Neural cell (in vitro differentiated cells): ENCODE data around the gene AKR1E2. TPM values are rescaled to one million over a fixed set of nuclear protein-coding genes. Genes with fewer than 3 reads are reported as not detected.

Experiments used
- H2AFZ ChIP-seq: fragments of 200-600, 300-800 bp; sonication (generic), shearing (Covaris generic); 2 replicates; pipeline ENCODE4 v1.6.0; 2014; ENCODE audit warnings: low read depth, mild to moderate bottlenecking, antibody characterized with exemption, low read length, moderate library complexity
- H3F3A ChIP-seq: fragments of 200-600 bp; shearing (Covaris generic); 2 replicates; pipeline ENCODE4 v1.6.1; 2016; ENCODE audit warnings: mild to moderate bottlenecking, moderate library complexity, mixed read lengths, antibody characterized with exemption, low read length; ENCODE audit not compliant: insufficient read depth, poor library complexity, severe bottlenecking
- H3K27ac ChIP-seq: fragments of 200-600, 300-800 bp; sonication (generic), shearing (Covaris generic); 2 replicates; pipeline ENCODE4 v1.5.1; 2014; ENCODE audit warnings: mild to moderate bottlenecking, low read length, moderate library complexity
- H3K27me3 ChIP-seq: fragments of 300-800, 200-600 bp; sonication (generic), shearing (Covaris generic); 2 replicates; pipeline ENCODE4 v1.6.0; 2014; ENCODE audit warnings: mild to moderate bottlenecking, low read depth, low read length, moderate library complexity; ENCODE audit not compliant: insufficient read depth
- H3K36me3 ChIP-seq: fragments of 300-800, 200-600 bp; sonication (generic), shearing (Covaris generic); 2 replicates; pipeline ENCODE4 v1.5.1; 2014; ENCODE audit warnings: mild to moderate bottlenecking, antibody characterized with exemption, low read length, moderate library complexity; ENCODE audit not compliant: insufficient read depth
- H3K4me2 ChIP-seq: fragments of 300-800, 200-600 bp; sonication (generic), shearing (Covaris generic); 2 replicates; pipeline ENCODE4 v1.6.0; 2014; ENCODE audit warnings: mild to moderate bottlenecking, low read length
- H3K4me3 ChIP-seq: fragments of 300-800, 200-600 bp; sonication (generic), shearing (Covaris generic); 2 replicates; pipeline ENCODE4 v1.5.1; 2014; ENCODE audit warnings: mild to moderate bottlenecking, low read length, moderate library complexity
- H3K79me2 ChIP-seq: fragments of 200-600 bp; shearing (Covaris generic); replicated peaks from 2 replicates; pipeline ENCODE4 v1.6.0; 2014; ENCODE audit warnings: mild to moderate bottlenecking, low read length, moderate library complexity; ENCODE audit not compliant: insufficient read depth
- H3K9ac ChIP-seq: fragments of 300-800, 200-600 bp; sonication (generic), shearing (Covaris generic); 2 replicates; pipeline ENCODE4 v1.6.1; 2016; ENCODE audit warnings: mild to moderate bottlenecking, low read length, mixed read lengths
- H3K9me2 ChIP-seq: fragments of 200-600 bp; shearing (Covaris generic); 2 replicates; pipeline ENCODE4 v1.6.1; 2016; ENCODE audit warnings: mild to moderate bottlenecking, low read length, mixed read lengths; ENCODE audit not compliant: insufficient read depth
- H3K9me3 ChIP-seq: fragments of 200-600, 300-800 bp; sonication (generic), shearing (Covaris generic); 2 replicates; pipeline ENCODE4 v1.6.1; 2016; ENCODE audit warnings: mild to moderate bottlenecking, mixed run types, low read length, moderate library complexity, mixed read lengths
- H4K20me1 ChIP-seq: fragments of 200-600 bp; shearing (Covaris generic); 2 replicates; pipeline ENCODE4 v1.6.1; 2016; ENCODE audit warnings: mild to moderate bottlenecking, mixed run types; ENCODE audit not compliant: insufficient read depth
- CTCF ChIP-seq: fragments of 450-650 bp; IDR thresholded peaks from 2 replicates; pipeline ENCODE4 v1.5.1; 2014; ENCODE audit warnings: antibody characterized with exemption, mild to moderate bottlenecking, moderate library complexity; ENCODE audit not compliant: poor library complexity, severe bottlenecking
- EP300 ChIP-seq: fragments of 450-650 bp; conservative IDR thresholded peaks from 2 replicates; pipeline ENCODE4 v1.6.1; 2014; ENCODE audit warnings: antibody characterized with exemption, mild to moderate bottlenecking, moderate library complexity; ENCODE audit not compliant: poor library complexity, severe bottlenecking
- EZH2 ChIP-seq: fragments of 200-600, 300-800 bp; shearing (Covaris generic), sonication (generic); IDR thresholded peaks from 2 replicates; pipeline ENCODE4 v1.6.1; 2014; ENCODE audit warnings: antibody characterized with exemption, low read length, borderline replicate concordance, mild to moderate bottlenecking; ENCODE audit not compliant: insufficient read depth, poor library complexity, severe bottlenecking
- MXI1 ChIP-seq: fragments of 450-650 bp; conservative IDR thresholded peaks from 2 replicates; pipeline ENCODE4 v1.6.1; 2014; ENCODE audit warnings: antibody characterized with exemption, mild to moderate bottlenecking; ENCODE audit not compliant: poor library complexity, severe bottlenecking
- POLR2AphosphoS5 ChIP-seq: IDR thresholded peaks from 2 replicates; pipeline ENCODE4 v1.6.1; 2012
- RAD21 ChIP-seq: fragments of 450-650 bp; conservative IDR thresholded peaks from 2 replicates; pipeline ENCODE4 v1.6.1; 2014; ENCODE audit warnings: antibody characterized with exemption, mild to moderate bottlenecking, moderate library complexity
- REST ChIP-seq: IDR thresholded peaks from 2 replicates; pipeline ENCODE4 v1.6.1; 2012; ENCODE audit warnings: borderline replicate concordance
- SMC3 ChIP-seq: fragments of 450-650 bp; conservative IDR thresholded peaks from 2 replicates; pipeline ENCODE4 v1.6.1; 2014; ENCODE audit warnings: antibody characterized with exemption, mild to moderate bottlenecking, moderate library complexity; ENCODE audit not compliant: poor library complexity
- TAF1 ChIP-seq: IDR thresholded peaks from 2 replicates; pipeline ENCODE4 v1.6.1; 2012; ENCODE audit warnings: low read depth
- polyA plus RNA-seq: library from polyadenylated mRNA; depleted of rRNA; stranded (reverse); fragments of >200 nt; gene quantifications from 2 replicates; pipeline ENCODE4 v1.2.3, GENCODE V29; 2014

The AKR1E2 gene
- polyA plus RNA-seq, 1 donor from 2014 or later: not detected

GRCh38 chr10:4792381-4792780, 33.6 kb upstream of the AKR1E2 start:
- TF ChIP-seq SMC3 (no peak), RAD21 (no peak), POLR2AphosphoS5 (no peak), TAF1 (no peak)

GRCh38 chr10:4801405-4801804, 24.6 kb upstream of the AKR1E2 start:
- Histone ChIP-seq H3F3A (no peaks in the 10 kb centered on the region), H3K9me2 (no peaks in the 10 kb centered on the region), H3K36me3 (no peaks in the 10 kb centered on the region), H3K79me2 (no peaks in the 10 kb centered on the region), H3K27ac (no peak overlapping the region), H3K4me2 (no peak overlapping the region), H3K9ac (no peak overlapping the region), H4K20me1 (no peaks in the 10 kb centered on the region), H3K27me3 (no peaks in the 10 kb centered on the region), H3K4me3 (no peak overlapping the region), H3K9me3 (no peaks in the 10 kb centered on the region), H2AFZ (no peak overlapping the region)
- TF ChIP-seq EZH2 (no peak), CTCF (no peak), POLR2AphosphoS5 (no peak), SMC3 (no peak), EP300 (no peak), MXI1 (no peak)

More at GRCh38 chr10:4792381-4792780, 33.6 kb upstream of the AKR1E2 start:
- no peak overlapping the region for H3K27ac ChIP-seq
- H3K79me2 ChIP-seq: no peaks in the 10 kb centered on the region
- H3K4me2 ChIP-seq: no peak overlapping the region
- H3K9ac ChIP-seq: no peak overlapping the region
- H3K36me3 ChIP-seq: no peaks in the 10 kb centered on the region
- no peak overlapping the region for H2AFZ ChIP-seq
- no peaks in the 10 kb centered on the region for H4K20me1 ChIP-seq
- no peak overlapping the region for H3K4me3 ChIP-seq
- no peaks in the 10 kb centered on the region for H3K9me3 ChIP-seq
- H3K27me3 ChIP-seq: no peaks in the 10 kb centered on the region
- H3K9me2 ChIP-seq: no peaks in the 10 kb centered on the region
- no peaks in the 10 kb centered on the region for H3F3A ChIP-seq

GRCh38 chr10:4802711-4803487, 23.1 kb upstream of the AKR1E2 start:
- no peak overlapping the region for H3K4me2 ChIP-seq
- no peaks in the 10 kb centered on the region for H3K79me2 ChIP-seq
- no peaks in the 10 kb centered on the region for H3F3A ChIP-seq
- TF ChIP-seq REST (no peak), RAD21 (no peak), TAF1 (no peak), EP300 (no peak), EZH2 (no peak), SMC3 (no peak), MXI1 (no peak), POLR2AphosphoS5 (no peak), CTCF (no peak)
- H4K20me1 ChIP-seq: no peaks in the 10 kb centered on the region
- no peaks in the 10 kb centered on the region for H3K9me2 ChIP-seq
- H2AFZ ChIP-seq: no peak overlapping the region
- H3K27me3 ChIP-seq: no peaks in the 10 kb centered on the region
- no peak overlapping the region for H3K27ac ChIP-seq
- H3K9me3 ChIP-seq: no peaks in the 10 kb centered on the region
- no peak overlapping the region for H3K9ac ChIP-seq
- H3K36me3 ChIP-seq: no peaks in the 10 kb centered on the region
- no peak overlapping the region for H3K4me3 ChIP-seq
